Stimulated activated naive CD8-positive, alpha-beta T cell treated with anti-CD3 and anti-CD28 coated beads, Interleukin-15, Interleukin-2, amounts not matched to agents 100 U/mL and 50 U/mL, for 24 hours (primary cell): ENCODE results near the gene ACOT4.
A peak's percentile ranks its signal among the peaks of the same experiment; 100 is the strongest.
"Not testable (repeated sequence)": the region's sequence is repeated elsewhere in the genome, so short reads cannot be mapped to it uniquely, and the experiment has no call there.

Experiments used
- ATAC-seq: fragments of 150-1000 bp; cut with Tn5 transposase; one replicate; pipeline ENCODE4 v1.10.0; 2021
- DNase-seq: peaks from one replicate; pipeline ENCODE4 v3.0.0; 2021

Gene ACOT4

GRCh38 chr14:73633116-73634010 is 41.7 kb downstream of the ACOT4 start:
- ATAC-seq, result peak; percentile 74
- peak; percentile 66 for DNase-seq

- ATAC-seq (no peak), DNase-seq (peak; percentile 30)
Measured at GRCh38 chr14:73634011-73634833, 42.5 kb downstream of the ACOT4 start.

- not testable (repeated sequence) for DNase-seq, ATAC-seq
Measured at GRCh38 chr14:73636355-73636754, 44.7 kb downstream of the ACOT4 start.

- DNase-seq (no peak), ATAC-seq (no peak)
Measured at GRCh38 chr14:73637830-73638229, 46.2 kb downstream of the ACOT4 start.

GRCh38 chr14:73640796-73641365 is 49.2 kb downstream of the ACOT4 start:
- ATAC-seq (no peak), DNase-seq (no peak)

DNA sequence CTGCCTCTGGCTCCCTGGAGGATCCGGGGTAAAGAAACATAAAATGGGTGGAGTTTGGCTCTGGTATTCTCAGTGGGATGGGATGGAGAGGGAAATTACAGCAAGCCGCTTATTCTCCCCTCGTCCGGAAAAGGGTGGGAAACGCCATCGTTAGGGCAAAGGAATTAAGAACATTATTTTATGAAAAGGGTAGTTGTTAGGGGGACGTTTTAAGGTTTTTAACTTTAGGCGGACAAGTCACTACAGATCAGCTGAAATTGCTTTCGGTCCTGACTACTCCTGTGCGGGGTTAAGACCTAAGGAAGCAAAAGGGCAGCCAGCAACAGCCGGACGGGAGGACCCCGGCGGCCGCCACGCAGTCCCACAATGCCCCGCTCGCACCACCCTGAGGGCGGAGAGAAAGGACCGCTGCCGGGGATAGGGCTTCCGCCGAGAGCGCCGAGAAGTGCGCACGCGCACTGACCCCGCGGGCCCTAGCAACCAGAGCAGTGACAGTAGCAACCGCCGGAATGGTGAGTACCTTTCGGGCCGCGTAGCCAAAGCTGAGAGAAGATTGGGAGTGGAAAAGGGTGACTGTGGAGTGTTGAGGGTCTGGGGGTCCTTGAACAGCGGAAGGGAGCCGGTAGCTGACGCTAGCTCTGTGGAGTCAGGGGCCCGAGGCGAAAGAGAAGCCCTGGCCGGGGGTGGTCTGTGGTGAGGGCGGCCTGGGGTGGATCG is 53.0 kb downstream of the ACOT4 start, which contains the start of gene DNAL1:
TSS of gene DNAL1 (plus strand) at position 456 of the 717 bp plus-strand sequence. CDS start at position 510, 54 bp downstream.
- DNase-seq, result peak; percentile 93
- peak; percentile 100 for ATAC-seq

DNA sequence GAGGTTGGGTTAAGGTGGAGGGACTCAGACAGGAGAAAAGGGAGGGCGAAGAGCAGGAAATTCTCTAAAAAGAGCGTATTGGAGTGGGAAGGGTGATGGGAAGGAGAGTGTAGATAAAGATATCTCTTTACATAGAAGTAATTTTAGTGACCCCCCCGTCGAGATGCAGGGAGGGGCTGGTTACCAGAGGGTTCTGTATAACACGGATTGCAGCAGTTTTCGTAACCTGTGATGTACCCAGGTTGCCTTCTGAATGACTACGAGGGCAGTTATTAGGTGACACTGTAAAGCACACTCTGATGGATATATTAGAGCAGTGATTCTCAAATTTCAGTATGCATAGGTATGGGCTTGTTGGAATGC is 53.6 kb downstream of the ACOT4 start:
- no peak for ATAC-seq
- no peak for DNase-seq
